SK-N-SH (cell line): ENCODE results near the gene CDC6. TPM values are rescaled to one million over a fixed set of nuclear protein-coding genes. Genes with fewer than 3 reads are reported as not detected.

Source experiments
- CTCF ChIA-PET: fragments of 300-600, 350-600 bp; formaldehyde crosslinking; extraction: SDS; loops from one replicate; lab custom pipeline; 2021; lab: Yijun Ruan, JAX
- POLR2A ChIA-PET: fragments of 350-600 bp; sonication (Branson Sonifier 250); formaldehyde crosslinking; extraction: SDS; loops from one replicate; lab custom pipeline; 2020; ENCODE audit warnings: antibody characterized with exemption, inconsistent platforms; lab: Yijun Ruan, JAX
- DNase-seq: peaks from one replicate; pipeline ENCODE4 v3.0.0; 2012
- H2AFZ ChIP-seq: fragments of 200-600 bp; sonication (generic); 2 replicates; pipeline ENCODE4 v1.8.1; 2016; ENCODE audit warnings: antibody characterized with exemption, mild to moderate bottlenecking, low read depth
- H3F3A ChIP-seq: fragments of 200-600 bp; sonication (generic); replicated peaks from 2 replicates; pipeline ENCODE3; 2016; ENCODE audit warnings: antibody characterized with exemption, mild to moderate bottlenecking; ENCODE audit not compliant: insufficient read depth
- H3K27ac ChIP-seq, 2 experiments: fragments of 200-500 bp in 1 of 2; fragments of 200-600 bp in 1 of 2; sonication (Bioruptor generic) in 1 of 2; sonication (generic), shearing (Covaris generic) in 1 of 2; 2 replicates each; pipeline versions ENCODE4 v1.5.1 to v1.6.1; 2014 to 2016; ENCODE audit warnings: low read depth in 2 of 2, inconsistent platforms in 1 of 2, low read length in 1 of 2, mild to moderate bottlenecking in 1 of 2, mixed read lengths in 1 of 2
- H3K27me3 ChIP-seq: fragments of 200-600 bp; sonication (generic), shearing (Covaris generic); 2 replicates; pipeline ENCODE4 v1.6.1; 2016; ENCODE audit warnings: mixed run types; ENCODE audit not compliant: insufficient read depth
- H3K36me3 ChIP-seq, 2 experiments: fragments of 200-500 bp in 1 of 2; fragments of 200-600 bp in 1 of 2; sonication (Bioruptor generic) in 1 of 2; sonication (generic) in 1 of 2; replicated peaks in 1 of 2; 2 replicates each; pipeline versions ENCODE3 to v1.5.1; 2014 to 2016; ENCODE audit warnings: low read length in 1 of 2, mild to moderate bottlenecking in 1 of 2; ENCODE audit not compliant: insufficient read depth in 2 of 2, control insufficient read depth in 1 of 2
- H3K4me1 ChIP-seq, 2 experiments: fragments of 200-500 bp in 1 of 2; fragments of 200-600 bp in 1 of 2; sonication (Bioruptor generic) in 1 of 2; sonication (generic), shearing (Covaris generic) in 1 of 2; 2 replicates each; pipeline versions ENCODE4 v1.5.1 to v1.6.1; 2014 to 2016; ENCODE audit warnings: low read depth in 1 of 2, low read length in 1 of 2, mixed run types in 1 of 2; ENCODE audit not compliant: insufficient read depth in 2 of 2, control insufficient read depth in 1 of 2
- H3K4me2 ChIP-seq: fragments of 200-600 bp; sonication (generic), shearing (Covaris generic); 2 replicates; pipeline ENCODE4 v1.6.1; 2017; ENCODE audit warnings: mixed run types
- H3K4me3 ChIP-seq, 2 experiments: fragments of 200-500 bp in 1 of 2; fragments of 200-600 bp in 1 of 2; sonication (Bioruptor generic) in 1 of 2; sonication (generic), shearing (Covaris generic) in 1 of 2; 2 replicates each; pipeline versions ENCODE4 v1.5.1 to v1.8.1; 2014 to 2016; ENCODE audit warnings: low read depth in 2 of 2, inconsistent platforms in 1 of 2, low read length in 1 of 2, mild to moderate bottlenecking in 1 of 2, mixed read lengths in 1 of 2, moderate library complexity in 1 of 2
- H3K79me2 ChIP-seq: fragments of 200-600 bp; sonication (generic); 2 replicates; pipeline ENCODE4 v1.8.1; 2017; ENCODE audit warnings: mild to moderate bottlenecking; ENCODE audit not compliant: insufficient read depth
- H3K9ac ChIP-seq: fragments of 200-600 bp; sonication (generic); 2 replicates; pipeline ENCODE4 v1.6.1; 2017; ENCODE audit warnings: mixed run types
- H3K9me2 ChIP-seq: fragments of 200-600 bp; sonication (generic); 2 replicates; pipeline ENCODE4 v1.6.1; 2017; ENCODE audit warnings: mixed run types
- H3K9me3 ChIP-seq: fragments of 200-600 bp; sonication (generic); 2 replicates; pipeline ENCODE4 v1.6.1; 2017; ENCODE audit warnings: mixed run types, mild to moderate bottlenecking, moderate library complexity
- H4K20me1 ChIP-seq: fragments of 200-600 bp; sonication (generic); 2 replicates; pipeline ENCODE4 v1.6.1; 2017; ENCODE audit warnings: mild to moderate bottlenecking, mixed run types; ENCODE audit not compliant: insufficient read depth
- CHD2 ChIP-seq: fragments of 150-350 bp; IDR thresholded peaks from 2 replicates; pipeline ENCODE4 v1.6.1; 2018; ENCODE audit warnings: low read length; ENCODE audit not compliant: partially characterized antibody
- EP300 ChIP-seq, 2 experiments: IDR thresholded peaks; 2 replicates each; pipeline versions ENCODE4 v1.4.0 to v1.6.1; 2012; ENCODE audit warnings: borderline replicate concordance in 1 of 2, low read depth in 1 of 2, low read length in 1 of 2
- FOSL2 ChIP-seq: IDR thresholded peaks from 2 replicates; pipeline ENCODE4 v1.4.0; 2012; ENCODE audit warnings: low read depth, mild to moderate bottlenecking, moderate library complexity, borderline replicate concordance
- IRF3 ChIP-seq: fragments of 150-350 bp; IDR thresholded peaks from 2 replicates; pipeline ENCODE4 v1.6.1; 2016; ENCODE audit warnings: mild to moderate bottlenecking, low read depth, low read length
- MXI1 ChIP-seq: IDR thresholded peaks from 2 replicates; pipeline ENCODE4 v1.6.1; 2012; ENCODE audit warnings: mild to moderate bottlenecking, low read depth, low read length, improper control_type of control experiment
- NFIC ChIP-seq: IDR thresholded peaks from 2 replicates; pipeline ENCODE4 v1.4.0; 2012; ENCODE audit warnings: borderline replicate concordance
- PBX3 ChIP-seq: IDR thresholded peaks from 2 replicates; pipeline ENCODE4; 2012
- POLR2AphosphoS5 ChIP-seq: IDR thresholded peaks from 2 replicates; pipeline ENCODE4 v1.6.1; 2012; ENCODE audit warnings: low read depth, low read length
- RCOR1 ChIP-seq: fragments of 150-350 bp; IDR thresholded peaks from 2 replicates; pipeline ENCODE4 v1.6.1; 2017; ENCODE audit warnings: antibody characterized with exemption, low read length
- REST ChIP-seq: IDR thresholded peaks from 2 replicates; pipeline ENCODE4 v1.6.1; 2012; ENCODE audit warnings: mild to moderate bottlenecking, low read depth, low read length, moderate library complexity
- SMC3 ChIP-seq: IDR thresholded peaks from 2 replicates; pipeline ENCODE4 v1.6.1; 2012; ENCODE audit warnings: low read depth, low read length, improper control_type of control experiment
- TAF1 ChIP-seq: IDR thresholded peaks from 2 replicates; pipeline ENCODE4 v1.6.1; 2012; ENCODE audit warnings: low read depth, mild to moderate bottlenecking, low read length, moderate library complexity, borderline replicate concordance
- WGBS: methylation state at CpG from one replicate; pipeline ENCODE4 v1.1.6; 2017; ENCODE audit warnings: low lambda C conversion rate; 5-methylcytosine and 5-hydroxymethylcytosine counted together
- polyA plus RNA-seq, 3 experiments: library from polyadenylated mRNA; depleted of rRNA; stranded (reverse); fragments of >200 nt; gene quantifications; 2 replicates each; pipeline ENCODE4 v1.2.3, GENCODE V29; 2012

CDC6 gene
- polyA plus RNA-seq, 1 of the 3 experiments (the other 2 are of a cell fraction), result 12.7 TPM

- no peak for TF ChIP-seq RCOR1
- TF ChIP-seq SMC3, result no peak
- no peak for TF ChIP-seq IRF3
- peak; percentile 54; the same call in 1 of the 2 replicates for TF ChIP-seq MXI1
- no peak for TF ChIP-seq REST
- TF ChIP-seq NFIC, result no peak
- TF ChIP-seq CHD2, result no peak
- no peak for TF ChIP-seq POLR2AphosphoS5
- TF ChIP-seq PBX3, result no peak
- no peak for TF ChIP-seq TAF1
- TF ChIP-seq EP300 (IDR thresholded peaks at IDR 0.05; ENCODE audit: borderline replicate concordance in 1 of 2, low read depth in 1 of 2, low read length in 1 of 2), result 0 out of 4 replicates have a peak, but pooled peaks of 1 of the 2 experiments have one; percentile 4
- TF ChIP-seq FOSL2, result no peak
- peak; percentile 66 for DNase-seq
- peaks cover 62% of the 10 kb centered on the region for H3K79me2 ChIP-seq
These were observed 61.1 kb downstream of the CDC6 start for GRCh38 chr17:40348562-40349476.

More at GRCh38 chr17:40348562-40349476, 61.1 kb downstream of the CDC6 start:
- Histone ChIP-seq H2AFZ (no peak overlapping the region), H3K9me2 (no peaks in the 10 kb centered on the region), H3K9me3 (no peaks in the 10 kb centered on the region), H3K4me1 (peaks cover 61 to 94% of the 10 kb centered on the region in 2 experiments), H3K4me2 (peak overlapping the region; percentile 97; the same call in 1 of the 2 replicates), H3K36me3 (peaks cover 29 to 32% of the 10 kb centered on the region in 2 experiments), H3K4me3 (no peak overlapping the region; a peak in 1 of 4 replicates), H4K20me1 (peaks cover 57% of the 10 kb centered on the region), H3K27ac (peak overlapping the region; percentile 6 to 99; a peak in 3 of 4 replicates), H3K9ac (no peak overlapping the region), H3F3A (no peaks in the 10 kb centered on the region), H3K27me3 (no peaks in the 10 kb centered on the region)
- POLR2A ChIA-PET, result interaction anchor here (1.0 to 4.7 kb wide), 4 partner anchors 17 to 69 kb away, joined by 3 to 24 read pairs (median 4); partner anchors contain the start of gene TOP2A
- WGBS, result 75% methylated on average over 12 of the region's 17 CpGs
- CTCF ChIA-PET, result interaction anchor here (0.6 to 57.6 kb wide), 4 partner anchors 10 to 258 kb away, joined by 3 to 1706 read pairs (median 90); partner anchors contain the start of genes CDC6 and RARA
